Activated CD4-positive, alpha-beta T cell treated with anti-CD3 and anti-CD28 coated beads, Interleukin-2, amount 50 U/mL, for 24 hours (primary cell): Measurements from ENCODE around the gene ALK.

Experiments used
- DNase-seq, 2 donors: peaks; one replicate each; pipeline ENCODE4 v3.0.0-alpha.2; 2020; ENCODE audit warnings: low read depth in 1 of 2, low spot score in 1 of 2

ALK gene

DNA sequence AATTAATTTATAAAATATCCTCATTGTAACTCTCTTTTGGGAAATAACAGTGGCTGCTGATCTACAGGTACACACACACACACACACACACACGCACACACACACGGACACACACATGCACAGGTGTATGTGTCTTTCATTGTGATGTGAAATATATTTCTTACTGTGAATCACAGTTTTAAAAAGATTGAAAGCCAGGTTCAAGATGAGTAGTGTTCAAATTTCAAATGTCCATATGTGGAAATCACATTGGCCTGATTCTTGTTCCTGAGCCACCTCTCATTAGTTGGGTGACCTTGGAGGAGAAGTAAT, 372.4 kb downstream of the ALK start:
- DNase-seq: no peak

GRCh38 chr2:29544917-29545316, 376.5 kb downstream of the ALK start:
- DNase-seq: no peak

- DNase-seq: no peak
These were observed 377.4 kb downstream of the ALK start for GRCh38 chr2:29544031-29544430.

- no peak for DNase-seq
These were observed 386.2 kb downstream of the ALK start for GRCh38 chr2:29535188-29535587.

DNA sequence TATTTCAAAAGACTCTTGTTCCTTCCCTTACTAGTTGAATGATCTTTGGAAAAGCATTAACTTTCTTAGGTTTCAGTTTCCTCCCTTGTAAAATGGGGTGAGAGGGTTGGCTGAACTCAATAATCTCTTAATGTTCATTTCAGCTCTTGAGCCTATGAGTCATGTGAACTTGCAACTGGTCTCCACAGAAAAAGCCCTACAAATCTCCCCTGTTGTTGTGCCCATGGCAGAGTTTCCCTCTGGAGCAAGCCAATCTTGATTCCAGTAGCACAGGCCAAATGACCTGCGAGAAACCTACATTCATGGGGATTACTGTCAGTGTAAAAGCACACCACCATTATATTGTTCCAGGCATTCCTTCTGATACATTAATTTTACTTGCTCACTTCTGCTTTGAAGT, 388.9 kb downstream of the ALK start:
- no peak for DNase-seq

DNA sequence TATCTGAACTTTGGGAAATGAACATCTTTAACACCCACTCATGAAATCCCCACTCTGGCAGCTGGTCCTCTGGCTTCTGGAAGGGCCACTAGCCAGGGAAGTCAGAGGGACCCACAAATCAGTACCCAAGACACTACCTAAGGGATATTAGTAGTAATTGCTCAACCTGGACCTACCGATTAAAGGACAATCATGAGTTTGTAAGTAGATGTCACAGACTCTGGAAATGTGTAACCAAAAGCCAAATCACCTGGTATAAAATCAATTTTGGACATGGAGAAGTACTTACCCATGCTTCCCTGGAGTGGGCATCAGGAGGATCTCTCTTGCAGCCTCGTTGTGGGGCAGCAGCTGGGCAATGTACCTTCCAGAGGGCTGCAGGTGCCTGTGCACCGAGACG, 389.8 kb downstream of the ALK start:
- no peak for DNase-seq

DNA sequence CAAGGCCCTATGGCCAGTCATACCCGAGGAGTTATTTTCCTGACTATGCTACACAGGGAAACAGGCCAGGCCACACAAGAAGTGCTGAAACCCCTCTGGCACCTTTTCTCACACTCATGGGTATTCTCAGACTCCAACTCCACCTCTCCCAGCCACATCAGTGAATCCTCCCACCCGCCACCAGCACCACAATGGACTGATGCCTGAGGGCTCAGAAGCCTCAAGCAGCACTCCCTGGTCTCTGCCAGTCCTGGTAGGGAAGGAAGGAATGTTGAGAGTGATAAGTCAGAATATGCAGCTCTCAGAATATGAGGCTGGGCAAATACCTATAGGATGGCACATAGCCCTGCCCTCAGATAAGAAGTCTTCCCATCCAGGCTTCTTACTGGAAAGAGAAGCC, 391.1 kb downstream of the ALK start:
- no peak for DNase-seq

- DNase-seq: no peak
These were observed 392.4 kb downstream of the ALK start for GRCh38 chr2:29528891-29529520.

DNA sequence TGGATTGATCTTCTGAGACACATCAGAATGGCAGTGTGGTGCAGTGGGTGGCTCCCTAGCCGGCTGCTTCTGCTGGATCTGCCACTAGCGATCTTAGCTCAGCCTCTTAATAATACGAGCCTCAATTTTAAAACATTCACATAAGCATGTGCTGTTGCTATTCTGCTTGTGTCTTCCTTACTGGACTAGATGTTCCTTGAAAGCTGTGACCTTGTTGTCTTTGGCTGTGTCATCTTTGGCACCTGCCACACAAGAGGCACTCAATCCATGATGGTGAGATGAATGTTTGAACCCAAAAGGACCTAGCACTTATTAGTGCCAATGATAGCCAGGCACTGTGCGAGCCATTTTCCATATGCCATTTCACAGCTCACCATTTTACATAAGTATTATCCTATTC, 393.0 kb downstream of the ALK start:
- DNase-seq: no peak

- DNase-seq: no peak
These were observed 393.4 kb downstream of the ALK start for GRCh38 chr2:29527947-29528346.

DNA sequence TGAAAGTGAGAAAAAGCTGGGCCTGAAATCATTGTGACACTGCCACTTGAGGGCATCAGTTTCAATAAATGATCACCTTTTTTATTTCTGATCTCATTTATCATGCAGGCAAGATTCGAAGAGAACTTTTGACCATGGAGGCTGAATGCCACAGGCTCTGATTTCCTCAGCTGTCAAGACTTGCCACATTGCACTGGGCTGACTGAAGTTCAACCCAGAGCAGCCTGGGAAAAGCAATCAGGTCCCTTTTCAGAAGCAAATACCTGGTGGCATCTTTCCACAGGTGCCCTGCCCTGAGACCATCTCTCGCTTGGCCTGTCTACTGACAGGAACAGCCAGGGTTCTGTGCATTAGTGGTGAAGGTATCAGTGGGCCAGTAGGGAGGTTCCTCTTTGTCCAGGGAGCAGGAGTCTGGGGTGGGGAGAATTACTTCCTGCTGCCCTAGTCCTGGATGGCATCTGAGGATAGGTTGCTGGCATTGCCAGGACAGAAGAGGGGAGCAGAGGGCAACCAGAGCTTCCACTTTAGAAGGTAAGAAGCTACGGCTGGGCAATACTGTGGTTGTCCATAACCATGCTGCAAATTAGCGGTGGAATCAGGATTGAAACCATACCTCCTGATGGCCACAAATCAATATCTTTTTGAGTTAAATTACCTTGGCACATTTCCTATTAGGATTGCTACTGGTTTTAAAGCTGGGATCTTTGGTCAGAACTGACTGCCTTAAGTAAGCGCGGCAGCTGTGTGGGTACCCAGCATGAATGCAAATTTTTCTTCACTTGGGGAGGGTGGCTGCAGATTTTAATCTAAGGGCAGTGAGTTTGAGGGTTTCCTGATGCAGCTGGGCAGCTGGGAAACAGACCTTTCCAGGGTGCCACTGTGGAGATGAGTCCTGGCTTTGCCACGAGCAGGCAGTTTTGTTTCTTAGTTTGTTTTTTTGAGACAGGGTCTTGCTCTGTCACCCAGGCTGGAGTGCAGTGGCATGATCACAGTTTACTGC, 394.5 kb downstream of the ALK start:
- DNase-seq: no peak

DNA sequence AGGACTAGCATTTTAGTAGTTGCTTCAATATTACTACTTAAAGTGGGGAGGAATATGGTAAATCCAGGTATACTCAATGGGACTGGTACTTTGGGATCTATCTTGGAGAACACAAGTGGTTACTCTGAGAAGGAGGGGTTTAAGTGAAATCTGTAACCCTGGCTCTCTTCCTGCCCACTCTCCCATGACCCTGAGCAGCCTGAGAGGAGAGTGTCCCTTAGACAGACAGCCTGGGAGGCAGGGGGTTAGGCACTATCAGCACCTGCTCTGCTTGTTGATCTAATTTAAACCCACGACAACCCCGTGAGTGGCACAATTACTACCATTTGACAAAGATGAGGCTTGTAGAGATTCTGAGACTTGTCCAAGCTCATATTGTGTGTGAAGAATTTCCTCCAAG, 395.5 kb downstream of the ALK start:
- DNase-seq: no peak

DNA sequence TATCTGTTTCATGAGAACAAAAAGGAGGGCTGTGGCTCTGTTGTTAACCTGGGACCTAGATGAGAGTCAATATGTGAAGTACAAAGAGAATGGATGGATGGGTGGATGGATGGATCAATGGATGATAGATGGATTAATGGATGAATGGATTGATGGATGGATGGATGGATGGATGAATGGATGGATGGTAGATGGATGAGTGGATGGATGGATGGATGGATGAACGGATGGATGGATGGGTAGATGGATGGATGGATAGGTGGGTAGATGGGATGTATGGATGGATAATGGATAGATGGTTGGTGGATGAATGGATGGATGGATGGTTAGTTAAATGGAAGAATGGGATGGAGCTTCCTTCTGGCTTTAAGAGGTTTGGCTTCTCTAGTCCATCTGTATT, 396.7 kb downstream of the ALK start:
- DNase-seq: no peak

GRCh38 chr2:29522951-29523669, 398.3 kb downstream of the ALK start:
- no peak for DNase-seq

DNA sequence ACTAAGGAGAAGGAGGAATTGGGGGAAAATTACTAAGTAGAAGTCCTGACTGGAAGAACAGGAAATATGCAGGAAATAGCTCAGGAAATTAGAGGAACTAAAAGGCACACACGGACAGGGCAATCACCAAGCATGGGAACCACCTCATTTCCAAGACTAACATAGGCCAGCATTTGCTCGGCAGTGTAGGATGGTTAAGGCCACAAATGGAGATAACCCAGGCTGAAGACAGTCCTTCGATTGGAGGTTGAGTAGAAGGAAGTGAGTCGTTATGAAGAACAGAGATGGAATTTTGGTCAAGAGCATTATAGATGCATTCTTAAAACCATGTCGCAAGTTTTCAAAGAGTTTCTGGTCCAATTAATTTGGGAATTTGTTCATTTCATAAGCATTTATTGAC, 401.4 kb downstream of the ALK start:
- no peak for DNase-seq

DNA sequence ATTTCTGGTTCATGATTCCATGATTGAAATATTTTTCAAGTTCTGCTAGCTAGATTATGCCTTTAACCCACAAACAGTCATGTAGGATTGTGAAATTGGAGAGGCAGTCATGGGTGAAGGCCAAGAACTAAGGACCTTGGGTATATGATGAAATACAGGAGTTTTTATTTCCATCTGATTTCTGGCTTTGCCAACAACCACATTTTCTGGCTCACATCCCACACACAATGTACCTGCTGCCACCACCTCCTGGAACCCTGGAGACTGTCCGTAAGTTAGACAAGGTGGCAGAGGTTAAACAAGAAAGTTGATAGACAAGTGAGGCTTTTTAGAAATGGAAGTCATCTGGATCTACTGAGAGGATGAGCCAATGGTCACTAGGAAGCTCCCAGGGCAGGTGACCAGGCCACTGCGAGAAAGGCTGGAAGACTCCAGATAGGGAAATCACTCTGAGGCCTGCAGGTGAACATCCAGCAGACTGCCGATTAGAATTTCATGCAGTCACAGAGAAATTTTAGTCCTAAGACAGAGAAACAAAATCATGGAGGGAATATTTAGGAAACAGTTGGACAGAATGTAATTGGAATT, 402.0 kb downstream of the ALK start:
- no peak for DNase-seq

- no peak for DNase-seq
These were observed 402.6 kb downstream of the ALK start for GRCh38 chr2:29518646-29519337.

DNA sequence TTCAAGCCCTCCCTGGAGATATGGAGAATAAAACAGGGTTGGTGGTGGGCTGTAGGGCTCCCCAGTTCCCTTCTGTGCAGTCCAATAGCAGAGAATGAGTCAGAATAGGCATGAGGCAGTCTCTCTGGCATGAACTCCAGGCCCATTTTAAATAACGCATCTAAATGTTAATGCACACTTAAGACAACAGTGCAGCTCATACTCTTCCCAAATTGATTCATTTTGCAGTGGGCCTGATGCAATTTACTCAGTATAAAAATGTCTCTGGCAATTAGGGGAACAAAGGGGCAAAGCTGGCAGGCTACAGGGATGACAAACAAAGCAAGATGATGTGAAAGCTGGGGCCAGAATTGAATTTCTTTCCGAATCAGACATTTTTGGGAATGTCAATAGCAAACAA, 403.4 kb downstream of the ALK start:
- no peak for DNase-seq

- DNase-seq: no peak
These were observed 404.0 kb downstream of the ALK start for GRCh38 chr2:29517413-29517812.

DNA sequence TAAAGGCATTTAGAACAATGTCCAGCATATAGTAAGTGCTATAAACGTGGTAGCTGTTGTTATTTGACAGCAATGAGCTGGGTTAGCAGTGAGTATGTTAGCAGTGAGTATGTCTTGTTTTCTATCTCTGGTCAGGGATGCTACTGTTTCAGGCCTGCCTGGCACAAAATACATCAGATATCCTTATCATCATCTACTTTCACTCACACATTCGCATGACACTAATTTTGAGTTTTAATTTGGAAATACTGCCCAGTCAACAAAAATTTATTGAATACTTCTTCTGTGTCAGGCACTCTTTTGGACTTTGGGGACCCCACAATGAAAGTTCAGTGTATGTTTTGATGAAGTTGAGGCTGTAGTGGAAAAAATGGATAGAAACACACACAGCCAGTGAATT, 404.6 kb downstream of the ALK start:
- no peak for DNase-seq

DNA sequence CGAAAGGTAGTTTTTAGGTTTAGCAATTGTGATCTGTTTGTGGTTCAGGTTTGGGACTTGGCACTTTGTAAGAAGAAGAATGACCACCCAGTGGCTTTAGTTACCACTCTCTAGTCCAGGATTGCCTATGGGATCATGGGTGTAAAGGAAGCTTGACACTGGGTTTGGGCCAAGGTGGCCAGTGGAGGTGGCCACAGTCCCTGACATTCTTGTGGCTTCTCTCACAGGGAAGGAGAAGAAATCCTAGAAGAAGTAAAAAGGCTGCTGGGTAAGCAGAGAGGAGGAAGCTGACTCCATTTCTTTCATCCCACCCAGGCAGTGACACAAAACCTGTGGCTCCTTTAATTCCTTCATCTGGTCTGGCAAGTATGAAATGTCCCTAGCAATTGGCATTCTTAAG, 411.5 kb downstream of the ALK start:
- no peak for DNase-seq
